NCI-H524 (cell line): ENCODE results near the gene WAPL.
A peak's percentile ranks its signal among the peaks of the same experiment; 100 is the strongest.
"Not testable (repeated sequence)": the region's sequence is repeated elsewhere in the genome, so short reads cannot be mapped to it uniquely, and the experiment has no call there.

Experiments
- DNase-seq, 2 experiments: peaks; one replicate each; lab custom pipeline; 2025; lab: John Stamatoyannopoulos, UW

WAPL gene

GRCh38 chr10:86521678-86522509, at the start of gene WAPL:
WAPL (minus strand) TSS chr10:86521792; CDS start chr10:86518069, 3,723 bp downstream.
- DNase-seq = peak; percentile 41 to 78

GRCh38 chr10:86569335-86569734, 47.7 kb upstream of the WAPL start:
- no peak for DNase-seq

- not testable (repeated sequence) for DNase-seq
Observed at GRCh38 chr10:86566518-86566917, 44.9 kb upstream of the WAPL start.

- DNase-seq = not testable (repeated sequence)
Observed at GRCh38 chr10:86563338-86563737, 41.7 kb upstream of the WAPL start.

GRCh38 chr10:86558695-86559094, 37.1 kb upstream of the WAPL start:
- not testable (repeated sequence) for DNase-seq

GRCh38 chr10:86556933-86557649, 35.5 kb upstream of the WAPL start:
- no peak for DNase-seq

GRCh38 chr10:86556532-86556931, 34.9 kb upstream of the WAPL start:
- DNase-seq = no peak

- DNase-seq = no peak
Observed at GRCh38 chr10:86553639-86554038, 32.0 kb upstream of the WAPL start.

GRCh38 chr10:86553213-86553612, 31.6 kb upstream of the WAPL start:
- no peak for DNase-seq

- no peak for DNase-seq
Observed at GRCh38 chr10:86547296-86547695, 25.7 kb upstream of the WAPL start.

- peak in 1 of 2 experiments; percentile 19 for DNase-seq
Observed at GRCh38 chr10:86545101-86545500, 23.5 kb upstream of the WAPL start.

GRCh38 chr10:86540016-86540415, 18.4 kb upstream of the WAPL start:
- no peak for DNase-seq

- DNase-seq = no peak
Observed at GRCh38 chr10:86538547-86538946, 17.0 kb upstream of the WAPL start.

GRCh38 chr10:86538040-86538439, 16.4 kb upstream of the WAPL start:
- not testable (repeated sequence) for DNase-seq

GRCh38 chr10:86536294-86536861, 14.8 kb upstream of the WAPL start:
- DNase-seq = no peak

GRCh38 chr10:86535132-86535882, 13.7 kb upstream of the WAPL start:
- no peak for DNase-seq

- no peak for DNase-seq
Observed at GRCh38 chr10:86533328-86533727, 11.7 kb upstream of the WAPL start.

GRCh38 chr10:86528736-86529135, 7.1 kb upstream of the WAPL start:
- not testable (repeated sequence) for DNase-seq

- no peak for DNase-seq
Observed at GRCh38 chr10:86526606-86527005, 5.0 kb upstream of the WAPL start.

GRCh38 chr10:86525713-86526112, 4.1 kb upstream of the WAPL start:
- DNase-seq = not testable (repeated sequence)

- no peak for DNase-seq
Observed at GRCh38 chr10:86524225-86524962, 2.8 kb upstream of the WAPL start.
